H1 (cell line): ENCODE measurements around the gene OVOL3. TPM values are rescaled to one million over a fixed set of nuclear protein-coding genes. Genes with fewer than 3 reads are reported as not detected.

Experiments used
- CTCF ChIA-PET: fragments of 300-600 bp; sonication (Branson Sonifier 250); formaldehyde crosslinking; loops from one replicate; lab custom pipeline; 2021; ENCODE audit not compliant: partially characterized antibody; lab: Charles Lee
- POLR2A ChIA-PET: fragments of 300-600 bp; sonication (Branson Sonifier 250); formaldehyde crosslinking; loops from one replicate; lab custom pipeline; 2021; ENCODE audit warnings: inconsistent platforms; ENCODE audit not compliant: partially characterized antibody; lab: Charles Lee
- DNase-seq, 2 experiments: peaks; one replicate each; pipeline versions ENCODE4 v3.0.0 to v3.0.0-alpha.2; 2010 to 2022; ENCODE audit warnings: low spot score in 2 of 2, low read depth in 1 of 2, mixed read lengths in 1 of 2
- FAIRE-seq: peaks from 2 replicates; lab custom pipeline; 2011; peaks lifted over from hg19 to GRCh38; lab: Jason Lieb, UNC
- H2AFZ ChIP-seq: 2 replicates; pipeline ENCODE4 v1.8.1; 2012; ENCODE audit warnings: low read length, inconsistent platforms
- H2AK5ac ChIP-seq: 2 replicates; pipeline ENCODE4 v1.6.1; 2013; ENCODE audit warnings: low read depth, low read length
- H2BK120ac ChIP-seq: replicated peaks from 2 replicates; pipeline ENCODE3; 2013; ENCODE audit warnings: low read depth, low read length, inconsistent platforms
- H2BK12ac ChIP-seq: 2 replicates; pipeline ENCODE4 v1.6.1; 2013; ENCODE audit warnings: low read depth, low read length
- H2BK15ac ChIP-seq: 2 replicates; pipeline ENCODE4 v1.6.1; 2013; ENCODE audit warnings: low read length
- H2BK20ac ChIP-seq: 2 replicates; pipeline ENCODE4 v1.6.1; 2013; ENCODE audit warnings: low read length
- H2BK5ac ChIP-seq: 2 replicates; pipeline ENCODE4 v1.6.1; 2013; ENCODE audit warnings: low read depth, low read length
- H3K14ac ChIP-seq: 2 replicates; pipeline ENCODE4 v1.6.1; 2013; ENCODE audit warnings: inconsistent platforms; ENCODE audit not compliant: insufficient read length
- H3K18ac ChIP-seq: 2 replicates; pipeline ENCODE4 v1.6.1; 2013; ENCODE audit warnings: low read length; ENCODE audit errors: extremely low read depth
- H3K23ac ChIP-seq: 2 replicates; pipeline ENCODE4 v1.6.1; 2013; ENCODE audit warnings: inconsistent platforms; ENCODE audit not compliant: insufficient read length
- H3K23me2 ChIP-seq: 2 replicates; pipeline ENCODE4 v1.6.1; 2013; ENCODE audit warnings: low read depth, low read length
- H3K27ac ChIP-seq: 2 replicates; pipeline ENCODE4 v1.6.1; 2011; ENCODE audit warnings: low read depth, low read length, inconsistent platforms
- H3K27me3 ChIP-seq, 4 experiments: replicated peaks in 1 of 4; 1 replicate in 1 of 4; 2 replicates in 3 of 4; pipeline versions ENCODE4 v1.6.1 to v1.8.1; 2011 to 2013; ENCODE audit warnings: low read length in 3 of 4, mild to moderate bottlenecking in 3 of 4, inconsistent platforms in 2 of 4, mixed read lengths in 2 of 4, moderate library complexity in 1 of 4; ENCODE audit not compliant: control insufficient read depth in 3 of 4, insufficient read depth in 3 of 4; ENCODE audit errors: extremely low read depth in 1 of 4
- H3K36me3 ChIP-seq, 4 experiments: 2 replicates each; pipeline versions ENCODE4 v1.6.1 to v1.8.1; 2011 to 2013; ENCODE audit warnings: mild to moderate bottlenecking in 4 of 4, low read length in 3 of 4, moderate library complexity in 2 of 4, control low read depth in 1 of 4, inconsistent platforms in 1 of 4; ENCODE audit not compliant: insufficient read depth in 4 of 4, control insufficient read depth in 2 of 4
- H3K4ac ChIP-seq: replicated peaks from 2 replicates; pipeline ENCODE3; 2013; ENCODE audit warnings: low read length, low read depth, mixed read lengths, inconsistent platforms; ENCODE audit not compliant: insufficient read length
- H3K4me1 ChIP-seq, 4 experiments: replicated peaks in 1 of 4; 1 replicate in 1 of 4; 2 replicates in 3 of 4; pipeline versions ENCODE4 v1.6.1 to v1.8.1; 2011 to 2013; ENCODE audit warnings: low read length in 3 of 4, inconsistent platforms in 2 of 4, mixed read lengths in 1 of 4; ENCODE audit not compliant: insufficient read depth in 4 of 4, control insufficient read depth in 3 of 4
- H3K4me2 ChIP-seq, 2 experiments: 2 replicates each; pipeline versions ENCODE4 v1.6.1 to v1.8.1; 2011 to 2013; ENCODE audit warnings: low read depth in 2 of 2, low read length in 2 of 2, control low read depth in 1 of 2, inconsistent platforms in 1 of 2, mild to moderate bottlenecking in 1 of 2; ENCODE audit not compliant: insufficient read depth in 1 of 2
- H3K4me3 ChIP-seq, 4 experiments: fragments of 200-600, 300-600 bp in 1 of 4; sonication (generic), shearing (Covaris generic), sonication (Bioruptor Twin) in 1 of 4; 2 replicates each; pipeline versions ENCODE4 v1.5.1 to v1.8.1; 2011 to 2016; ENCODE audit warnings: low read length in 4 of 4, low read depth in 3 of 4, control low read depth in 2 of 4, inconsistent platforms in 2 of 4, mild to moderate bottlenecking in 2 of 4, mixed read lengths in 1 of 4, moderate library complexity in 1 of 4; ENCODE audit not compliant: insufficient read depth in 2 of 4; ENCODE audit errors: extremely low read depth in 1 of 4
- H3K56ac ChIP-seq: replicated peaks from 2 replicates; pipeline ENCODE3; 2013; ENCODE audit warnings: low read depth, mild to moderate bottlenecking, mixed read lengths, low read length, inconsistent platforms; ENCODE audit not compliant: insufficient read length
- H3K79me1 ChIP-seq: 2 replicates; pipeline ENCODE4 v1.6.1; 2013; ENCODE audit warnings: low read depth, low read length, control low read depth
- H3K79me2 ChIP-seq, 2 experiments: 2 replicates each; pipeline versions ENCODE4 v1.6.1 to v1.8.1; 2012 to 2013; ENCODE audit warnings: low read length in 2 of 2, mild to moderate bottlenecking in 2 of 2, inconsistent platforms in 1 of 2; ENCODE audit not compliant: insufficient read depth in 2 of 2, control insufficient read depth in 1 of 2
- H3K9ac ChIP-seq, 4 experiments: replicated peaks in 1 of 4; 1 replicate in 1 of 4; 2 replicates in 3 of 4; pipeline versions ENCODE4 v1.6.1 to v1.8.1; 2011 to 2013; ENCODE audit warnings: low read depth in 3 of 4, low read length in 3 of 4, control low read depth in 2 of 4, mild to moderate bottlenecking in 2 of 4, moderate library complexity in 2 of 4, inconsistent platforms in 1 of 4; ENCODE audit errors: extremely low read depth in 1 of 4
- H3K9me3 ChIP-seq, 2 experiments: 2 replicates each; pipeline versions ENCODE4 v1.6.1 to v1.8.1; 2012 to 2013; ENCODE audit warnings: mild to moderate bottlenecking in 2 of 2, moderate library complexity in 2 of 2, control low read depth in 1 of 2, inconsistent platforms in 1 of 2, low read depth in 1 of 2, low read length in 1 of 2, mixed read lengths in 1 of 2; ENCODE audit not compliant: insufficient read depth in 2 of 2
- H4K20me1 ChIP-seq, 2 experiments: replicated peaks in 1 of 2; 2 replicates each; pipeline versions ENCODE3 to v1.8.1; 2011 to 2013; ENCODE audit warnings: inconsistent platforms in 2 of 2, low read length in 2 of 2, mild to moderate bottlenecking in 1 of 2; ENCODE audit not compliant: insufficient read depth in 2 of 2, control insufficient read depth in 1 of 2
- H4K5ac ChIP-seq: 2 replicates; pipeline ENCODE4 v1.6.1; 2013; ENCODE audit warnings: low read length, low read depth, mixed read lengths, inconsistent platforms; ENCODE audit not compliant: insufficient read length
- H4K8ac ChIP-seq: 2 replicates; pipeline ENCODE4 v1.8.0; 2013; ENCODE audit warnings: mild to moderate bottlenecking, moderate library complexity, low read length, inconsistent platforms; ENCODE audit not compliant: insufficient read depth; ENCODE audit errors: extremely low read depth
- H4K91ac ChIP-seq: replicated peaks from 2 replicates; pipeline ENCODE3; 2013; ENCODE audit warnings: low read length, mixed read lengths, inconsistent platforms; ENCODE audit not compliant: insufficient read length
- HDAC2 ChIP-seq, 2 experiments: fragments of 300-600 bp in 1 of 2; sonication (generic) in 1 of 2; IDR thresholded peaks; 2 replicates each; pipeline ENCODE4 v1.6.1; 2011 to 2012; ENCODE audit warnings: low read depth in 2 of 2, low read length in 2 of 2, mild to moderate bottlenecking in 2 of 2, moderate library complexity in 2 of 2, borderline replicate concordance in 1 of 2, inconsistent platforms in 1 of 2
- POLR2A ChIP-seq, 2 experiments: IDR thresholded peaks; 1 replicate in 1 of 2; 2 replicates in 1 of 2; pipeline ENCODE4 v1.6.1; 2011; ENCODE audit warnings: low read depth in 2 of 2, low read length in 2 of 2, mild to moderate bottlenecking in 2 of 2; ENCODE audit errors: control extremely low read depth in 1 of 2
- WGBS, 2 experiments: shearing (Covaris generic) in 1 of 2; methylation state at CpG; one replicate each; pipeline versions ENCODE4 v1.1.6 to v1.1.7; 2013 to 2015; ENCODE audit warnings: low lambda C conversion rate in 2 of 2, mixed read lengths in 2 of 2, inconsistent platforms in 1 of 2, low coverage in 1 of 2, missing lambda C conversion rate in 1 of 2; ENCODE audit not compliant: insufficient replicate concordance in 2 of 2, insufficient coverage in 1 of 2, insufficient read length in 1 of 2; ENCODE audit errors: extremely low coverage in 1 of 2, missing lambda C conversion rate in 1 of 2; 5-methylcytosine and 5-hydroxymethylcytosine counted together
- polyA plus RNA-seq, 7 experiments: library from polyadenylated mRNA; depleted of rRNA in 3 of 7; stranded (reverse) in 5 of 7; unstranded in 2 of 7; fragments of >200 nt in 5 of 7; fragments of 200-250 nt in 2 of 7; gene quantifications; 1 replicate in 5 of 7; 2 replicates in 1 of 7; 4 replicates in 1 of 7; pipeline versions ENCODE4 v1.2.1 to v1.2.3, GENCODE V29; 2011 to 2013; ENCODE audit warnings: missing spikeins in 2 of 7, mixed read lengths in 2 of 7
- total RNA-seq: library from RNA; stranded (reverse); fragmentation: NEBNext Ultra II Directional; extraction: Animal tissue kit (Norgen Biotek cat#: 25700); gene quantifications from 2 replicates; pipeline ENCODE4 v1.2.1, GENCODE V29; 2021
- TF ChIP-seq, protein P1 (sequence below): IDR thresholded peaks from 2 replicates; pipeline ENCODE4 v1.6.1; 2012; ENCODE audit warnings: low read length, inconsistent platforms
- TF ChIP-seq, protein P2 (sequence below), 3 experiments: IDR thresholded peaks; 1 replicate in 2 of 3; 2 replicates in 1 of 3; pipeline versions ENCODE4 v1.5.1 to v1.6.1; 2011; ENCODE audit warnings: low read length in 3 of 3, mild to moderate bottlenecking in 3 of 3, inconsistent platforms in 2 of 3, low read depth in 1 of 3, moderate library complexity in 1 of 3; ENCODE audit not compliant: insufficient read depth in 1 of 3; ENCODE audit errors: control extremely low read depth in 1 of 3

The OVOL3 gene
- total and polyA plus RNA-seq, 2 of the 8 experiments (the other 6 are each of a cell fraction or from before 2014, with no cell fraction given): 0.45 TPM; not detected in 1

DNA sequence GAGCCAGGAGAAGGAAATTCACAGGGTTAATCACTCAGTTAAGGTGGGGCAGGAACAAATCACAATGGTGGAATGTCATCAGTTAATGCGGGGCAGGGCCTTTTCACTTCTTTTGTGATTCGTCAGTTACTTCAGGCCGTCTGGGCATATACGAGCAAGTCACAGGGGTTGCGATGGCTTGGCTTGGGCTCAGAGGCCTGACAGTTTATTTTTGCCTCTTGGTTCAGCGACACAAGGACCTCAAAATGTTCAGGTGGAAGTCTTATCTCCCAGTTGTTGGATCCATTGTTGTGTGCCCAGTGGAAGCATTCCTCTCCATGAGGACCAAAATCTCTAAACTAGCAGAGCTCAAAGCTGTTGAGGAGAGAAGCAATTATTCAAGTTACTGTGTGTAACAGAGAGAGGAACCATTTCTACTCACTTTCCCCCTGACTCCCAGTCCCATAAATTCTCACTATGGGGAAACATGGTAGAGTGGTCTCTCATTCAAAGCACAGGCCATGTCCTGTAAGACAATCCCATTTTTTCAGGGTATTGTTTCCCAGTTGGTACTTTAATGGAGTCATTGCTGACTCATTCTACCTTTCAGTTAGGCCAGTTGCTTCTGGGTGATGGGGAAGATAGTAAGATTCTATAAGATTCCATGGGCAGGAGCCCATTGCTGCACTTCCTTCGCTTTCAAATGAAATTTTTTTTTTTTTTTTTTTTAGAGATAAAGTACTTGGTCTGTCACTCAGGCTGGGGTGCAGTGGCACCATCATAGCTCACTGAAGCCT, 50.1 kb downstream of the OVOL3 start:
- Histone ChIP-seq H3K9ac (no peak overlapping the region), H2AFZ (peak overlapping the region; percentile 1; the same call in 1 of the 2 replicates), H3K4me2 (peak overlapping the region in 1 of 2 experiments; percentile 79; a peak in 2 of 4 replicates), H3K36me3 (no peaks in the 10 kb centered on the region), H2BK15ac (peak overlapping the region; percentile 89), H3K23me2 (peaks cover 2% of the 10 kb centered on the region; the same call in 1 of the 2 replicates), H4K91ac (peak overlapping the region; percentile 22), H3K23ac (no peak overlapping the region), H2BK120ac (peak overlapping the region; percentile 52), H2BK20ac (peak overlapping the region; percentile 89), H2AK5ac (peak overlapping the region; percentile 84; the same call in 1 of the 2 replicates), H3K79me1 (no peaks in the 10 kb centered on the region; the same call in 1 of the 2 replicates), H4K20me1 (no peaks in the 10 kb centered on the region), H3K4me1 (peaks cover 0 to 8% (median 4%) of the 10 kb centered on the region in 4 experiments; a peak in 3 of 7 replicates), H3K4ac (peak overlapping the region; percentile 40), H3K27ac (peak overlapping the region; percentile 69), H3K27me3 (no peaks in the 10 kb centered on the region), H3K4me3 (peak overlapping the region in 1 of 4 experiments; percentile 34; a peak in 1 of 8 replicates), H3K56ac (peak overlapping the region; percentile 70), H2BK12ac (peak overlapping the region; percentile 93), H4K5ac (peak overlapping the region; percentile 57), H3K14ac (peak overlapping the region; percentile 27), H3K79me2 (no peaks in the 10 kb centered on the region; a peak in 1 of 4 replicates), H3K18ac (peak overlapping the region; percentile 75), H3K9me3 (no peaks in the 10 kb centered on the region), H2BK5ac (peak overlapping the region; percentile 76; the same call in 1 of the 2 replicates), H4K8ac (no peak overlapping the region)
- TF ChIP-seq POLR2A (IDR thresholded peaks at IDR 0.05; ENCODE audit: control extremely low read depth in 1 of 2, low read depth in 2 of 2, low read length in 2 of 2) (peak in 1 of 2 experiments; percentile 39; a peak in 2 of 3 replicates), HDAC2 (IDR thresholded peaks at IDR 0.05; ENCODE audit: borderline replicate concordance in 1 of 2, low read depth in 2 of 2, low read length in 2 of 2) (no peak)
- TF ChIP-seq, protein P1, sequence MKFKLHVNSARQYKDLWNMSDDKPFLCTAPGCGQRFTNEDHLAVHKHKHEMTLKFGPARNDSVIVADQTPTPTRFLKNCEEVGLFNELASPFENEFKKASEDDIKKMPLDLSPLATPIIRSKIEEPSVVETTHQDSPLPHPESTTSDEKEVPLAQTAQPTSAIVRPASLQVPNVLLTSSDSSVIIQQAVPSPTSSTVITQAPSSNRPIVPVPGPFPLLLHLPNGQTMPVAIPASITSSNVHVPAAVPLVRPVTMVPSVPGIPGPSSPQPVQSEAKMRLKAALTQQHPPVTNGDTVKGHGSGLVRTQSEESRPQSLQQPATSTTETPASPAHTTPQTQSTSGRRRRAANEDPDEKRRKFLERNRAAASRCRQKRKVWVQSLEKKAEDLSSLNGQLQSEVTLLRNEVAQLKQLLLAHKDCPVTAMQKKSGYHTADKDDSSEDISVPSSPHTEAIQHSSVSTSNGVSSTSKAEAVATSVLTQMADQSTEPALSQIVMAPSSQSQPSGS: no peak
- TF ChIP-seq, protein P2, sequence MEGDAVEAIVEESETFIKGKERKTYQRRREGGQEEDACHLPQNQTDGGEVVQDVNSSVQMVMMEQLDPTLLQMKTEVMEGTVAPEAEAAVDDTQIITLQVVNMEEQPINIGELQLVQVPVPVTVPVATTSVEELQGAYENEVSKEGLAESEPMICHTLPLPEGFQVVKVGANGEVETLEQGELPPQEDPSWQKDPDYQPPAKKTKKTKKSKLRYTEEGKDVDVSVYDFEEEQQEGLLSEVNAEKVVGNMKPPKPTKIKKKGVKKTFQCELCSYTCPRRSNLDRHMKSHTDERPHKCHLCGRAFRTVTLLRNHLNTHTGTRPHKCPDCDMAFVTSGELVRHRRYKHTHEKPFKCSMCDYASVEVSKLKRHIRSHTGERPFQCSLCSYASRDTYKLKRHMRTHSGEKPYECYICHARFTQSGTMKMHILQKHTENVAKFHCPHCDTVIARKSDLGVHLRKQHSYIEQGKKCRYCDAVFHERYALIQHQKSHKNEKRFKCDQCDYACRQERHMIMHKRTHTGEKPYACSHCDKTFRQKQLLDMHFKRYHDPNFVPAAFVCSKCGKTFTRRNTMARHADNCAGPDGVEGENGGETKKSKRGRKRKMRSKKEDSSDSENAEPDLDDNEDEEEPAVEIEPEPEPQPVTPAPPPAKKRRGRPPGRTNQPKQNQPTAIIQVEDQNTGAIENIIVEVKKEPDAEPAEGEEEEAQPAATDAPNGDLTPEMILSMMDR (IDR thresholded peaks at IDR 0.05; ENCODE audit: control extremely low read depth in 1 of 3, insufficient read depth in 1 of 3, low read depth in 1 of 3, low read length in 3 of 3): no peak
- WGBS, 2 experiments: 52% methylated on average over 7 of the region's 7 CpGs; no CpG with 5 or more reads in 1 of the 2 experiments
- ChIA-PET CTCF (interaction anchor here (0.6 to 1.6 kb wide), 8 partner anchors 9 to 373 kb away, joined by 3 to 7 read pairs (median 3); no protein-coding TSS in a partner anchor), POLR2A (interaction anchor here (0.7 to 1.7 kb wide), 2 partner anchors 8 to 10 kb away, joined by 3 to 4 read pairs; no protein-coding TSS in a partner anchor)
- DNase-seq (no peak), FAIRE-seq (no peak)
